Measurements from ENCODE around the gene CXCL11. TPM values are rescaled to one million over a fixed set of nuclear protein-coding genes. Genes with fewer than 3 reads are reported as not detected.

CXCL11 gene
- total and polyA plus RNA-seq, 9 of the 15 experiments (the other 6 are each of a cell fraction or from before 2014, with no cell fraction given): 2.1 to 9.1 (median 4.5) TPM

DNA sequence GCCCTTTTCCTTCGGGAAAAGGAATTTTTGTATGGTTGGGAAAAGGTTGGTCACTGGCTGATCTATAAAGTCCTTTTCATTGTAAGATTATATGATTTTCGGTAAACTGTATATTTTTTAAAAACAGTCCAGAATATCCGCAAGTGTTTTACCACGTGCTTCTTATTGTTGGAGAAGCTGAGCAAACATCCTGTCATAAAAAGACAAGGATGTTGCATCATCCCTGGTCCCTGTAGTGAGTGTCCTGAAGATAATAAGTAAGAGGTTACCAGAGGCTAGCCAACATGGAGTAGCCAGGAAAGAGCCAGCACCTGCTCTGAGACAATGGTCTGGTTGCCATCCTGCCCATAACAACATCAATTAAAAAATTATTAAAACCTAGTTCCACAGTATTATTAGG, 33.7 kb downstream of the CXCL11 start (continued):
- TF ChIP-seq, protein P1, sequence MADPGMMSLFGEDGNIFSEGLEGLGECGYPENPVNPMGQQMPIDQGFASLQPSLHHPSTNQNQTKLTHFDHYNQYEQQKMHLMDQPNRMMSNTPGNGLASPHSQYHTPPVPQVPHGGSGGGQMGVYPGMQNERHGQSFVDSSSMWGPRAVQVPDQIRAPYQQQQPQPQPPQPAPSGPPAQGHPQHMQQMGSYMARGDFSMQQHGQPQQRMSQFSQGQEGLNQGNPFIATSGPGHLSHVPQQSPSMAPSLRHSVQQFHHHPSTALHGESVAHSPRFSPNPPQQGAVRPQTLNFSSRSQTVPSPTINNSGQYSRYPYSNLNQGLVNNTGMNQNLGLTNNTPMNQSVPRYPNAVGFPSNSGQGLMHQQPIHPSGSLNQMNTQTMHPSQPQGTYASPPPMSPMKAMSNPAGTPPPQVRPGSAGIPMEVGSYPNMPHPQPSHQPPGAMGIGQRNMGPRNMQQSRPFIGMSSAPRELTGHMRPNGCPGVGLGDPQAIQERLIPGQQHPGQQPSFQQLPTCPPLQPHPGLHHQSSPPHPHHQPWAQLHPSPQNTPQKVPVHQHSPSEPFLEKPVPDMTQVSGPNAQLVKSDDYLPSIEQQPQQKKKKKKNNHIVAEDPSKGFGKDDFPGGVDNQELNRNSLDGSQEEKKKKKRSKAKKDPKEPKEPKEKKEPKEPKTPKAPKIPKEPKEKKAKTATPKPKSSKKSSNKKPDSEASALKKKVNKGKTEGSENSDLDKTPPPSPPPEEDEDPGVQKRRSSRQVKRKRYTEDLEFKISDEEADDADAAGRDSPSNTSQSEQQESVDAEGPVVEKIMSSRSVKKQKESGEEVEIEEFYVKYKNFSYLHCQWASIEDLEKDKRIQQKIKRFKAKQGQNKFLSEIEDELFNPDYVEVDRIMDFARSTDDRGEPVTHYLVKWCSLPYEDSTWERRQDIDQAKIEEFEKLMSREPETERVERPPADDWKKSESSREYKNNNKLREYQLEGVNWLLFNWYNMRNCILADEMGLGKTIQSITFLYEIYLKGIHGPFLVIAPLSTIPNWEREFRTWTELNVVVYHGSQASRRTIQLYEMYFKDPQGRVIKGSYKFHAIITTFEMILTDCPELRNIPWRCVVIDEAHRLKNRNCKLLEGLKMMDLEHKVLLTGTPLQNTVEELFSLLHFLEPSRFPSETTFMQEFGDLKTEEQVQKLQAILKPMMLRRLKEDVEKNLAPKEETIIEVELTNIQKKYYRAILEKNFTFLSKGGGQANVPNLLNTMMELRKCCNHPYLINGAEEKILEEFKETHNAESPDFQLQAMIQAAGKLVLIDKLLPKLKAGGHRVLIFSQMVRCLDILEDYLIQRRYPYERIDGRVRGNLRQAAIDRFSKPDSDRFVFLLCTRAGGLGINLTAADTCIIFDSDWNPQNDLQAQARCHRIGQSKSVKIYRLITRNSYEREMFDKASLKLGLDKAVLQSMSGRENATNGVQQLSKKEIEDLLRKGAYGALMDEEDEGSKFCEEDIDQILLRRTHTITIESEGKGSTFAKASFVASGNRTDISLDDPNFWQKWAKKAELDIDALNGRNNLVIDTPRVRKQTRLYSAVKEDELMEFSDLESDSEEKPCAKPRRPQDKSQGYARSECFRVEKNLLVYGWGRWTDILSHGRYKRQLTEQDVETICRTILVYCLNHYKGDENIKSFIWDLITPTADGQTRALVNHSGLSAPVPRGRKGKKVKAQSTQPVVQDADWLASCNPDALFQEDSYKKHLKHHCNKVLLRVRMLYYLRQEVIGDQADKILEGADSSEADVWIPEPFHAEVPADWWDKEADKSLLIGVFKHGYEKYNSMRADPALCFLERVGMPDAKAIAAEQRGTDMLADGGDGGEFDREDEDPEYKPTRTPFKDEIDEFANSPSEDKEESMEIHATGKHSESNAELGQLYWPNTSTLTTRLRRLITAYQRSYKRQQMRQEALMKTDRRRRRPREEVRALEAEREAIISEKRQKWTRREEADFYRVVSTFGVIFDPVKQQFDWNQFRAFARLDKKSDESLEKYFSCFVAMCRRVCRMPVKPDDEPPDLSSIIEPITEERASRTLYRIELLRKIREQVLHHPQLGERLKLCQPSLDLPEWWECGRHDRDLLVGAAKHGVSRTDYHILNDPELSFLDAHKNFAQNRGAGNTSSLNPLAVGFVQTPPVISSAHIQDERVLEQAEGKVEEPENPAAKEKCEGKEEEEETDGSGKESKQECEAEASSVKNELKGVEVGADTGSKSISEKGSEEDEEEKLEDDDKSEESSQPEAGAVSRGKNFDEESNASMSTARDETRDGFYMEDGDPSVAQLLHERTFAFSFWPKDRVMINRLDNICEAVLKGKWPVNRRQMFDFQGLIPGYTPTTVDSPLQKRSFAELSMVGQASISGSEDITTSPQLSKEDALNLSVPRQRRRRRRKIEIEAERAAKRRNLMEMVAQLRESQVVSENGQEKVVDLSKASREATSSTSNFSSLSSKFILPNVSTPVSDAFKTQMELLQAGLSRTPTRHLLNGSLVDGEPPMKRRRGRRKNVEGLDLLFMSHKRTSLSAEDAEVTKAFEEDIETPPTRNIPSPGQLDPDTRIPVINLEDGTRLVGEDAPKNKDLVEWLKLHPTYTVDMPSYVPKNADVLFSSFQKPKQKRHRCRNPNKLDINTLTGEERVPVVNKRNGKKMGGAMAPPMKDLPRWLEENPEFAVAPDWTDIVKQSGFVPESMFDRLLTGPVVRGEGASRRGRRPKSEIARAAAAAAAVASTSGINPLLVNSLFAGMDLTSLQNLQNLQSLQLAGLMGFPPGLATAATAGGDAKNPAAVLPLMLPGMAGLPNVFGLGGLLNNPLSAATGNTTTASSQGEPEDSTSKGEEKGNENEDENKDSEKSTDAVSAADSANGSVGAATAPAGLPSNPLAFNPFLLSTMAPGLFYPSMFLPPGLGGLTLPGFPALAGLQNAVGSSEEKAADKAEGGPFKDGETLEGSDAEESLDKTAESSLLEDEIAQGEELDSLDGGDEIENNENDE (IDR thresholded peaks at IDR 0.05; ENCODE audit: low read depth, low read length): no peak
- no peak for TF ChIP-seq TCF7L2 (IDR thresholded peaks at IDR 0.05; ENCODE audit: low read depth, low read length)
- peak; percentile 67; the same call in 1 of the 2 replicates for TF ChIP-seq JUN (IDR thresholded peaks at IDR 0.05; ENCODE audit: borderline replicate concordance, low read depth, low read length)
- no peak for TF ChIP-seq JUN (CRISPR knock-in tag; IDR thresholded peaks at IDR 0.05; ENCODE audit: borderline replicate concordance)
- no peak for TF ChIP-seq ZNF41 (CRISPR knock-in tag; conservative IDR thresholded peaks at IDR 0.05)
- TF ChIP-seq ESRRA (IDR thresholded peaks at IDR 0.05; ENCODE audit: borderline replicate concordance, low read depth): no peak
- TF ChIP-seq FOXJ2 (tag; IDR thresholded peaks at IDR 0.05): no peak
- TF ChIP-seq EP300 (IDR thresholded peaks at IDR 0.05; ENCODE audit: low read length): peak; percentile 79
- TF ChIP-seq, protein P2, sequence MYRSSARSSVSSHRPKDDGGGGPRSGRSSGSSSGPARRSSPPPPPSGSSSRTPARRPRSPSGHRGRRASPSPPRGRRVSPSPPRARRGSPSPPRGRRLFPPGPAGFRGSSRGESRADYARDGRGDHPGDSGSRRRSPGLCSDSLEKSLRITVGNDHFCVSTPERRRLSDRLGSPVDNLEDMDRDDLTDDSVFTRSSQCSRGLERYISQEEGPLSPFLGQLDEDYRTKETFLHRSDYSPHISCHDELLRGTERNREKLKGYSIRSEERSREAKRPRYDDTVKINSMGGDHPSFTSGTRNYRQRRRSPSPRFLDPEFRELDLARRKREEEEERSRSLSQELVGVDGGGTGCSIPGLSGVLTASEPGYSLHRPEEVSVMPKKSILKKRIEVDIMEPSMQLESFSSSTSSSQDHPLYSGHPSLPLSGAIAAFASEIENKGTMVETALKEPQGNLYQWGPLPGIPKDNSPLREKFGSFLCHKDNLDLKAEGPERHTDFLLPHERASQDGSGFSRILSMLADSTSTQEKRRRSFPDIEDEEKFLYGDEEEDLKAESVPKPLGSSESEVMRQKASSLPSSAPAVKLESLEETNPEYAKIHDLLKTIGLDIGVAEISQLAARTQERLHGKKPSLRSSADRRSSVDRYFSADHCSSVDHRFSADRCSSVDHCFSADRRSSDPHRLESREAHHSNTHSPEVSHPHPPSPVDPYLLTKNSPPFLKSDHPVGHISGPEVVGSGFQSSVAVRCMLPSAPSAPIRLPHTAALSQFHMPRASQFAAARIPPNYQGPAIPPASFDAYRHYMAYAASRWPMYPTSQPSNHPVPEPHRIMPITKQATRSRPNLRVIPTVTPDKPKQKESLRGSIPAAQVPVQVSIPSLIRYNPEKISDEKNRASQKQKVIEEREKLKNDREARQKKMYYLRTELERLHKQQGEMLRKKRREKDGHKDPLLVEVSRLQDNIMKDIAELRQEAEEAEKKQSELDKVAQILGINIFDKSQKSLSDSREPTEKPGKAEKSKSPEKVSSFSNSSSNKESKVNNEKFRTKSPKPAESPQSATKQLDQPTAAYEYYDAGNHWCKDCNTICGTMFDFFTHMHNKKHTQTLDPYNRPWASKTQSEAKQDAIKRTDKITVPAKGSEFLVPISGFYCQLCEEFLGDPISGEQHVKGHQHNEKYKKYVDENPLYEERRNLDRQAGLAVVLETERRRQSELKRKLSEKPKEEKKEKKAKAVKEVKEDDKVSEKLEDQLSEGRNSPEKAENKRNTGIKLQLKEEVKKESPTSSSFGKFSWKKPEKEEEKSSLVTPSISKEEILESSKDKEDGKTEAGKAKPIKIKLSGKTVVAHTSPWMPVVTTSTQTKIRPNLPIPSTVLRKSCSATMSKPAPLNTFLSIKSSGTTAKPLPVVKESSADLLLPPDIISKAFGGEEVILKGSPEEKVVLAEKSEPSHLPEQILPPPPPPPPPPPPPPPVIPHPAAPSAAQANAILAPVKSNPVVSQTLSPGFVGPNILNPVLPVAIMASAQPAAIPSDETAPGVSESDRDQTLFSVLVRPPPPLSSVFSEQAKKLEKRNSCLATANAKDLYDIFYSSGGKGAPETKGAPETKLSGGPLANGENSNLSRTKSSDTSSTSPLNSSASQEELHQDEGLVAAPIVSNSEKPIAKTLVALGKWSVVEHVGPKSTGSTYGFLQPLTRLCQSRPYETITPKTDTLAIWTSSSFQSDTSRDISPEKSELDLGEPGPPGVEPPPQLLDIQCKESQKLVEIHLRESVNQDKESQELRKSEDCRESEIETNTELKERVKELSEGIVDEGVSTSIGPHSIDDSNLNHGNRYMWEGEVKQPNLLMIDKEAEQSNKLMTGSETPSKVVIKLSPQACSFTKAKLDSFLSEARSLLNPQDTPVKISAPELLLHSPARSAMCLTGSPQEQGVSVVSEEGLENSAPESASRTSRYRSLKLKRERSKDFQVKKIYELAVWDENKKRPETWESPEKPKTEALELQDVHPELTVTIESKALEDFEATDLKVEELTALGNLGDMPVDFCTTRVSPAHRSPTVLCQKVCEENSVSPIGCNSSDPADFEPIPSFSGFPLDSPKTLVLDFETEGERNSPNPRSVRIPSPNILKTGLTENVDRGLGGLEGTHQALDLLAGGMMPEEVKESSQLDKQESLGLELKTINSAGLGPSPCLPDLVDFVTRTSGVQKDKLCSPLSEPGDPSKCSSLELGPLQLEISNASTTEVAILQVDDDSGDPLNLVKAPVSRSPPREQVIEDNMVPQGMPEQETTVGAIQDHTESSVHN (IDR thresholded peaks at IDR 0.05; ENCODE audit: borderline replicate concordance in 1 of 2, low read depth in 1 of 2): no peak
